Uterus (tissue), 2 donors: ENCODE measurements around the gene U2AF1L4.

Experiments
- POLR2A ChIP-seq, 2 donors: fragments of 450-650 bp; IDR thresholded peaks; one replicate each; pipeline ENCODE4 v1.6.1; 2016; ENCODE audit warnings: antibody characterized with exemption in 2 of 2, mild to moderate bottlenecking in 1 of 2, moderate library complexity in 1 of 2
- TF ChIP-seq, protein P1 (sequence below), 4 experiments: fragments of 200-600 bp in 2 of 4; fragments of 450-650 bp in 2 of 4; sonication (generic) in 2 of 4; IDR thresholded peaks; one replicate each; pipeline ENCODE4 v1.5.1; 2016 to 2019; ENCODE audit warnings: antibody characterized with exemption in 4 of 4, mild to moderate bottlenecking in 2 of 4, moderate library complexity in 1 of 4

DNA sequence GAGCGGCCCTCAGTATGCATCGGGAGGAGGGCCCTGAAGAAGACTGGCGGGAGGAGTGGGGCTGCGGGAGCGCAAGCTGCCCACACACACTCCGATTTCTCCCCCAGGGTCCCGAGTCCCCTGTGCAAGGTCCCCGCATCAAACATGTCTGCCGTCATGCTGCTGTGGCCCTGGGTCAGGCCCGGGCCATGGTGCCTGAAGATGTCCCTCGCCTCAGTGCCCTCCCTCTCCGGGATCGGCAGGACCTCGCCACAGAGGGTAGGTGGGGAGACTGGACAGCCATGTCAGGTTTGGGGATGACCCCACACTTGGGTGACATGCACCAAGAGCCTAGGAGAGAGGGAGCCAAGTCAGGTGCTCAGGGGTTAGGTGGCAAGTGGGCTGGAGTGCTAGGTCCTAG, 22.8 kb downstream of the U2AF1L4 start:
- TF ChIP-seq, protein P1, sequence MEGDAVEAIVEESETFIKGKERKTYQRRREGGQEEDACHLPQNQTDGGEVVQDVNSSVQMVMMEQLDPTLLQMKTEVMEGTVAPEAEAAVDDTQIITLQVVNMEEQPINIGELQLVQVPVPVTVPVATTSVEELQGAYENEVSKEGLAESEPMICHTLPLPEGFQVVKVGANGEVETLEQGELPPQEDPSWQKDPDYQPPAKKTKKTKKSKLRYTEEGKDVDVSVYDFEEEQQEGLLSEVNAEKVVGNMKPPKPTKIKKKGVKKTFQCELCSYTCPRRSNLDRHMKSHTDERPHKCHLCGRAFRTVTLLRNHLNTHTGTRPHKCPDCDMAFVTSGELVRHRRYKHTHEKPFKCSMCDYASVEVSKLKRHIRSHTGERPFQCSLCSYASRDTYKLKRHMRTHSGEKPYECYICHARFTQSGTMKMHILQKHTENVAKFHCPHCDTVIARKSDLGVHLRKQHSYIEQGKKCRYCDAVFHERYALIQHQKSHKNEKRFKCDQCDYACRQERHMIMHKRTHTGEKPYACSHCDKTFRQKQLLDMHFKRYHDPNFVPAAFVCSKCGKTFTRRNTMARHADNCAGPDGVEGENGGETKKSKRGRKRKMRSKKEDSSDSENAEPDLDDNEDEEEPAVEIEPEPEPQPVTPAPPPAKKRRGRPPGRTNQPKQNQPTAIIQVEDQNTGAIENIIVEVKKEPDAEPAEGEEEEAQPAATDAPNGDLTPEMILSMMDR (IDR thresholded peaks at IDR 0.05), result no peak
- TF ChIP-seq POLR2A (IDR thresholded peaks at IDR 0.05), result no peak
